NCI-H2196 treated with DMSO at 0.1 percent for 48 hours (cell line): Measurements from ENCODE around the gene DLX1.
"Not testable (repeated sequence)": the region's sequence is repeated elsewhere in the genome, so short reads cannot be mapped to it uniquely, and the experiment has no call there.

ENCODE experiments used
- DNase-seq: peaks from one replicate; lab custom pipeline; 2025; ENCODE audit not compliant: unreplicated experiment; lab: John Stamatoyannopoulos, UW

Gene DLX1

GRCh38 chr2:172063446-172063845 lies 21.9 kb upstream of the DLX1 start:
- no peak for DNase-seq

GRCh38 chr2:172065111-172065510 lies 20.2 kb upstream of the DLX1 start:
- no peak for DNase-seq

GRCh38 chr2:172066394-172066886 lies 18.9 kb upstream of the DLX1 start:
- no peak for DNase-seq

GRCh38 chr2:172067905-172068304 lies 17.4 kb upstream of the DLX1 start:
- DNase-seq: not testable (repeated sequence)

- no peak for DNase-seq
These were observed 14.4 kb upstream of the DLX1 start for GRCh38 chr2:172070936-172071335.

GRCh38 chr2:172072303-172072702 lies 13.0 kb upstream of the DLX1 start:
- no peak for DNase-seq

DNA sequence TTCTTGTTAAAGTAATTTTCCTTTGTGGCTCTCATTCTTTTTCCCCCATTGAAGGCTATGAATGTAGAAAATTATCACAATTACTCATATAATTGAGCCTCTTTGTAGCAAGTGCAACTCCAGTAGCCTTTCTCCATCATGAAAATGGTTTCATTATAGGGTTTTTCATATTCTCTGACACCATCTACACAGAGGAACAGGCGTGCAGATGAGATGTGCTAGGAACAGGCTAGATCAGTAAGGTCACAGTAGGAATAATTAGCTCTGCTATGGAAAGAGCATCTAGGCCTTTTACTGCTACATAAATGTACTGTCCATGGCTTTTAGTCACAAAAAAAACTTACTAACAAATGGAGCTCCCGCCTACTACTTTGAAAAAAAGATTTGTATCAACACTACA lies 12.6 kb upstream of the DLX1 start:
- no peak for DNase-seq

GRCh38 chr2:172073518-172073917 lies 11.8 kb upstream of the DLX1 start:
- no peak for DNase-seq

GRCh38 chr2:172074254-172074653 lies 11.1 kb upstream of the DLX1 start:
- no peak for DNase-seq

DNA sequence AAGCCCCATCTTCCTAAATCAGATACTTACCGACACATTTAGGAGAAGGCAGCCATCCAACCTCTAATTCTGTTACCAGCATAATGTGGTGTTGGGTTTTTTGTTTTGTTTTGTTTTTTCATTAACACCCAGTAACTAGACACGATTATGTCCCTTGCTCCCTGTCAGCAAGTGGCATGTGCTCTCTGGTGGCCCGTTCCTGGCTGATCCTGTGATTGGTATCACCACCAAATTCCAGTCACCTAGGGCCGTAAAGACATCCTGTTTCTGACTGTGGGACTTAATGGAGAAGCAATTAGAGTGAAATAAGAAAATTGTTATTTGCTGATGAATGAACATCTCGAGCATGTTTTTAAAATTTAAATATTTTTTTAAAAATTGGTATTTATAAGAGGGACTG lies 5.9 kb upstream of the DLX1 start:
- no peak for DNase-seq

DNA sequence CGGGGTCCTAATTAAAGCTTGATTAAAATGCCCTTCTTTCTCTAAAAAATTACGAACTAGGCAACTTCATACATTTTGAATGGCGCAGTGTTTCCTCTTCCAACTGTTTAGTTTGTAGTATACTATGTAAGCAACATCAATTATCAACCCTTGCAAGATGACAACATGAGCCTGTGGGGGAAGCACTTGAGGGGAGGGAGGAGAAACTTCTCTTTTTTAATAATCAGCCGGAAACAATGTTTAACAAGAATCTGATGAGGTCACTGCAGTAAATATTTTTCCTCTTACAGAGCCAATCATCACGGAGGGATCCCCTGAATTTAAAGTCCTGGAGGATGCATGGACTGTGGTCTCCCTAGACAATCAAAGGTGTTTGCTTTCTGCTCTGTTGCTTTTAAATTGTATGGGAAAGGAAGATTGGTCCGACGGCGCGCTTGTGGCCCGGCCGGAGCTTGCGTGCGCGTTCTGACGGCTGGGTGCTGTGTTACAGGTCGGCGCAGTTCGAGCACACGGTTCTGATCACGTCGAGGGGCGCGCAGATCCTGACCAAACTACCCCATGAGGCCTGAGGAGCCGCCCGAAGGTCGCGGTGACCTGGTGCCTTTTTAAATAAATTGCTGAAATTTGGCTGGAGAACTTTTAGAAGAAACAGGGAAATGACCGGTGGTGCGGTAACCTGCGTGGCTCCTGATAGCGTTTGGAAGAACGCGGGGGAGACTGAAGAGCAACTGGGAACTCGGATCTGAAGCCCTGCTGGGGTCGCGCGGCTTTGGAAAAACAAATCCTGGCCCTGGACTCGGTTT lies 5.3 kb upstream of the DLX1 start:
- no peak for DNase-seq

GRCh38 chr2:172080641-172081220 lies 4.6 kb upstream of the DLX1 start:
- DNase-seq: no peak

- DNase-seq: no peak
These were observed 3.9 kb upstream of the DLX1 start for GRCh38 chr2:172081221-172082022.

- no peak for DNase-seq
These were observed 3.0 kb upstream of the DLX1 start for GRCh38 chr2:172082105-172082943.

- no peak for DNase-seq
These were observed 2.2 kb upstream of the DLX1 start for GRCh38 chr2:172082944-172083627.

DNA sequence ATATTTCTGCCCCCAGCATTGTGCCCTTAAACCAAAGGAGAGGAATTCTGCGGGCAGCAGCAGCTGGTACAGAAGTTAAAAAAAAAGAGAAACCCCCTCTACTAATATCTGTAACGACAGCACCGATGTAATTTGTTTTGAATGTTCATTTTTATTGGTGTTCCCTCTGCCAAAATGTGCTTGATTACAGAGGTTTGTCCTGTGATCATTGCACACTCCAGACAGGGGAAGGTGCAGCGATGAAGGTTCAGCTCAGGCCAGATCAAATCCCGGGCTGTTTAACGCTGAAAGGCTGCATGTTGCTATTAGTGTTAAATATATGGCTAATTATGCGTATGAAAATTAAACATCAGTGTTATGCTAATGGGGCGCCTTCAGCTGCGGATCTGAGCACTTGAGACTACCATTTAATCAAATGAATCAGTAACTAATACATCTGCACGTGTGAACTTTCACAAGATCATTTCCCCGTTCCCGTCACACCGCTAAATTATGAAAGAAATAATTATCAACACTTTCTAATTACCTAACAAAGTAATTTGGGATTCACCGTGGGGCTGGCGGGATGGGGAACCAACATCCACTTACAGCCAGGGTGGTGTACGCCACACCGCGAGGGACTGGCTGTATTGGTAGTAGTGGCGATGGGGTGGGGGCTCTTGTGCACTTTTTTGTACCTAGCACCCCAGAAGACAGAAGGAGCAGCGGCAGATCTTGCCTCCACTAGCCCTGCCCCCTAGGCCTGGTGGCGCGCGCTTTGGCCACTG lies 1.5 kb upstream of the DLX1 start:
- no peak for DNase-seq

GRCh38 chr2:172084395-172084644 lies 987 bp upstream of the DLX1 start:
- DNase-seq: no peak

DNA sequence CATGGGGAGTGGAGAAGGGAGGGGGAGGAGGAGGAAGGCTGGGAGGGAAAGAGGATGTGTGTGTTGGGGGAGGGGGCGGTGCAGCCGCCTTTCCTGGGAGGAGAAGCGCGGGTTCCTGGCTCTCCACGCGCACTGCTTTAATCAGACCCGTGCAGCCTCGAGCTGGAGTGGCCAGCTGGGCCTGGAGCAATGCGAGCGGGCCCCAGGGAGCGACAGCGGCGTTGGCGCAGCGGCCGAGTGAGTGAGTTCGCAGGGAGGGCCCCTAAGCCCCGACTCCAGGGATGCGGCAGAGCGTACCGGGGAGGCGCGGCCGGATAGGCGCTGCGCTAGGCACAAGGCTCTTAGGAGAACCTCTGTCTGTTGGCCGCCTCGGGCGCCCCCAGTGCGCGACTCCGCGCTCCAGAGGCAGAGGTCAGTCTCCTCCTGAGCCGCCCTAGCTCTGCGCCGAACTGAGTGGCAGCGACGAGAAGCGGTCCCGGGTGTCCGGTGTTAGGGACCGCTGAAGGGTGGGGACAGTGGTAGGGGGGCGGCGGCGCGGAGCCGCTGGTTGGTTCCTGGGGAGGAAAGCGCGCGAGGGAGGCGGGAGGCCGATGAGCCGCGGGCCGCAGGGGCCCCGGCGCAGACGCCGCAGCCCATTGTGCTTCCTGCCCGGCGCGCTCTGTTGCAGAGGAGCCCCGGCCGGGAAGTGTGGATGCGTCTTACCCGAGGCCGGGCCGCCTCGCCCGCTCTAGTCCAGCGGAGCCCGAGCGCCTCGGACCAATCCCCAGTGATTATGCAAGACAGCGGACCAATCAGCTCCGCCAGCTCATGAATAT lies 455 bp upstream of the DLX1 start:
- peak; percentile 92 for DNase-seq
